ENCODE data around the gene FSIP1. TPM values are rescaled to one million over a fixed set of nuclear protein-coding genes. Genes with fewer than 3 reads are reported as not detected.

FSIP1 gene
- total RNA-seq, 2 donors from 2014 or later, result 0.58 to 0.60 TPM

GRCh38 chr15:39770748-39771689, 11.6 kb downstream of the FSIP1 start:
- H3K27me3 Mint-ChIP-seq (ENCODE audit: low read depth), result no peaks in the 10 kb centered on the region
- DNase-seq (no peak), ATAC-seq (replicated peaks in 1 of 2) (no peak)
- peaks cover 0 to 2% of the 10 kb centered on the region in 2 donors for H3K36me3 Mint-ChIP-seq (ENCODE audit: insufficient read depth in 2 of 2)
- no peak overlapping the region for H3K27ac Mint-ChIP-seq
- peaks cover 19% of the 10 kb centered on the region for H3K4me1 Mint-ChIP-seq (ENCODE audit: low read depth)
- H3K4me3 Mint-ChIP-seq, result no peak overlapping the region
- no peaks in the 10 kb centered on the region for H3K9me3 Mint-ChIP-seq

GRCh38 chr15:39767921-39768320, 14.7 kb downstream of the FSIP1 start:
- Mint-ChIP-seq H3K9me3 (no peaks in the 10 kb centered on the region), H3K4me1 (ENCODE audit: low read depth) (no peaks in the 10 kb centered on the region), H3K4me3 (no peak overlapping the region), H3K27me3 (ENCODE audit: low read depth) (no peaks in the 10 kb centered on the region), H3K36me3 (ENCODE audit: insufficient read depth in 2 of 2) (no peaks in the 10 kb centered on the region), H3K27ac (no peak overlapping the region)
- DNase-seq (no peak), ATAC-seq (replicated peaks in 1 of 2) (no peak)

- H3K27ac Mint-ChIP-seq, result no peak overlapping the region
- no peaks in the 10 kb centered on the region for H3K9me3 Mint-ChIP-seq
- DNase-seq (no peak), ATAC-seq (replicated peaks in 1 of 2) (no peak)
- H3K4me3 Mint-ChIP-seq, result no peak overlapping the region
- H3K4me1 Mint-ChIP-seq (ENCODE audit: low read depth), result no peaks in the 10 kb centered on the region
- H3K27me3 Mint-ChIP-seq (ENCODE audit: low read depth), result no peaks in the 10 kb centered on the region
- no peaks in the 10 kb centered on the region for H3K36me3 Mint-ChIP-seq (ENCODE audit: insufficient read depth in 2 of 2)
Measured at GRCh38 chr15:39761006-39761405, 21.6 kb downstream of the FSIP1 start.

DNA sequence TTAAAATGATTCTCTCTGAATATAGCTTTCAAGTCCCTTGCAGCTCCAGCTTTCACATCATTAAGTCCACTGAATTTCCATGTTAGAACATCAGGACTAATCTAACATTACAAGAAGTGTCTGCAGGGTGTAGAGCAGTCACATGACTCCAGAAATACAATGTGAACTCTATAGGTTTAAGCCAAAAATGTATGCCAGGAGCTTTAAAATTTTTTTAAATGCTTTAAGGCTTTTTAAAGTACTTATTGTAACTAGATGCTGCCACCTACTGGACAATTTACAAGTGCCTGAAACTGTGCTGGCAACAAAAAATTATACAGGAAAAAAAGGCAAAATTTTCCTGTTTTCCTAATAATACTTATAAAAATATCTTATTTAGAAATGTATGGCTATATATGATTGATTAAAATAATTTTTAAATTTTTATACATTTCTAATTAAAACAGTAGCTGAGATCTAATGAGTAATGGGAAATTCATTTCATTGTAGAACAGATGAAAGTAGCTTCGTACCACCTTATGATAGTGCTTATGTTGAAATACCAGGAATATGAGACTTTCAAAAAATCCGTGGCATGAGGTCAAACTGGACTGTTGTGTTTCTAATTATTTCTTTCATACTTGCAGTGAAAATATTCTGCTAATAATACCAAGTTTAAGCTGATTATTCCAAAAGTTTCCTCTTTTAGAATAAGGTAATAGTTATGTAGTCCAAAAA, 25.7 kb downstream of the FSIP1 start:
- Mint-ChIP-seq H3K27ac (no peak overlapping the region), H3K27me3 (ENCODE audit: low read depth) (peaks cover 12% of the 10 kb centered on the region), H3K9me3 (no peaks in the 10 kb centered on the region), H3K36me3 (ENCODE audit: insufficient read depth in 2 of 2) (no peaks in the 10 kb centered on the region), H3K4me3 (no peak overlapping the region), H3K4me1 (ENCODE audit: low read depth) (no peaks in the 10 kb centered on the region)
- no peak for ATAC-seq (replicated peaks in 1 of 2)
- DNase-seq, result peak; percentile 23 to 25

DNA sequence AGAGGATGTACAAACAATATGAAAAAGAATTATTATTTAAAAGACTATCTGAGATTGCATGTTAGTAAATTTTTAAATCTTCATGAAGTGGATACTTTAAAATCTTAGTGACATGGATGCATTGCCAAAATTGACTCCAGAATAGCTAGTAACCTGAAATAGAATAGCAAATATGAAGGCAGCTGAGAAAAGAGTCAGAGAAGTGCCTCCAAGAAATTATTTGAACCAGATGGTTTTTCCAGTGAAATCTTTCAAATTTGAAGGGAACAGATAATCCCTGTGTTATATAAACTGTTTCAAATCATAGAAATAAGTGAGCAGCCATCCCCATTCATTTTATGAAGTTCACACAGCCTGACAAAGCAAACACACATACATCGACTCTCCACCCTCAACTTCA, 29.6 kb downstream of the FSIP1 start:
- no peak overlapping the region for H3K4me3 Mint-ChIP-seq

GRCh38 chr15:39752246-39752645, 30.4 kb downstream of the FSIP1 start:
- Mint-ChIP-seq H3K27me3 (ENCODE audit: low read depth) (peaks cover 18% of the 10 kb centered on the region), H3K4me1 (ENCODE audit: low read depth) (no peaks in the 10 kb centered on the region), H3K9me3 (no peaks in the 10 kb centered on the region), H3K36me3 (ENCODE audit: insufficient read depth in 2 of 2) (no peaks in the 10 kb centered on the region), H3K27ac (no peak overlapping the region), H3K4me3 (no peak overlapping the region)
- DNase-seq, result no peak
- no peak for ATAC-seq (replicated peaks in 1 of 2)

More for the DNA sequence above, 29.6 kb downstream of the FSIP1 start:
- H3K36me3 Mint-ChIP-seq (ENCODE audit: insufficient read depth in 2 of 2), result no peaks in the 10 kb centered on the region
- H3K27me3 Mint-ChIP-seq (ENCODE audit: low read depth), result peaks cover 18% of the 10 kb centered on the region
- DNase-seq (no peak), ATAC-seq (replicated peaks in 1 of 2) (no peak)
- H3K9me3 Mint-ChIP-seq, result no peaks in the 10 kb centered on the region
- H3K27ac Mint-ChIP-seq, result no peak overlapping the region
- no peaks in the 10 kb centered on the region for H3K4me1 Mint-ChIP-seq (ENCODE audit: low read depth)

DNA sequence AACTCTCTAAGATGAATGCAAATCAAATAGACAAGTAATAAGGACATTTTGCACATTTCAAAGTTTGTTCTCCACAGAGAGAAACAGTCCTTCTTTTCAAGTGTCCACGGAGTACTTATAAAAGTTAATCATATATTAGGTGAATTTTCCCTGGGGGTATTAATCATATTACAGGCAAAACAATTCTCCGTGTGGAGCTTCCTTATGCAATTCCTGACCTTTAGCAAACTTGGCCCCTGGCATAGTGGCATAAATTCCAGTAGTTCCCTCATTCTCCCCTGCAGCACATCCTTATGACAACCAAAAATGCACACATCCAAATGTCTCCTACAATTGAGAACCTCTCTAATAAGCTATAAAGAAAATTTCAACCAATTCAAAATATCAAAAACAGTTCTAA, 34.4 kb downstream of the FSIP1 start:
- Mint-ChIP-seq H3K36me3 (ENCODE audit: insufficient read depth in 2 of 2) (no peaks in the 10 kb centered on the region), H3K4me3 (no peak overlapping the region), H3K27me3 (ENCODE audit: low read depth) (peaks cover 11% of the 10 kb centered on the region), H3K9me3 (no peaks in the 10 kb centered on the region), H3K27ac (no peak overlapping the region), H3K4me1 (ENCODE audit: low read depth) (no peaks in the 10 kb centered on the region)
- DNase-seq, result no peak
- no peak for ATAC-seq (replicated peaks in 1 of 2)

DNA sequence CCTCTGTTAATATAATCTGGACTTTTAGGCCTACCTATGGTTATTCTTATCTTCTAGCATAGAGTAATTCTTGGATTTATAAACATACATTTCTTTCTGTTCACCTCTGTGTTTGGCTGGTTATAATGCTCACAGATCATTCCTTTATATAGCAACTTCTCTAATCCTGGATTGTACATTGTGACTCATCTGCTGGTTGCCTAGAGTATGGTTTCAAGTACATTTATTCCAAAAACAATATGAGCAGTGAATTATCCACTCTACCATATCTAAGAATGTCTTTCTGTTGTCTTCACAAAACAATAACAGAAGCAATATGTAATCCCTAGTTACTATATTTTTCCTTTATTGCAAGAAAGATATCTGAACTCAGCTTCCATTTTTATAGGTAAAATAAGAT, 35.3 kb downstream of the FSIP1 start:
- DNase-seq, result no peak
- no peaks in the 10 kb centered on the region for H3K4me1 Mint-ChIP-seq (ENCODE audit: low read depth)
- no peaks in the 10 kb centered on the region for H3K9me3 Mint-ChIP-seq
- H3K36me3 Mint-ChIP-seq (ENCODE audit: insufficient read depth in 2 of 2), result no peaks in the 10 kb centered on the region
- H3K4me3 Mint-ChIP-seq, result no peak overlapping the region
- ATAC-seq (replicated peaks in 1 of 2), result no peak
- no peak overlapping the region for H3K27ac Mint-ChIP-seq
- peaks cover 13% of the 10 kb centered on the region for H3K27me3 Mint-ChIP-seq (ENCODE audit: low read depth)

- Mint-ChIP-seq H3K27me3 (ENCODE audit: low read depth) (peaks cover 13% of the 10 kb centered on the region), H3K4me1 (ENCODE audit: low read depth) (no peaks in the 10 kb centered on the region)
- no peak for DNase-seq
Measured at GRCh38 chr15:39746714-39747276, 35.8 kb downstream of the FSIP1 start.

DNA sequence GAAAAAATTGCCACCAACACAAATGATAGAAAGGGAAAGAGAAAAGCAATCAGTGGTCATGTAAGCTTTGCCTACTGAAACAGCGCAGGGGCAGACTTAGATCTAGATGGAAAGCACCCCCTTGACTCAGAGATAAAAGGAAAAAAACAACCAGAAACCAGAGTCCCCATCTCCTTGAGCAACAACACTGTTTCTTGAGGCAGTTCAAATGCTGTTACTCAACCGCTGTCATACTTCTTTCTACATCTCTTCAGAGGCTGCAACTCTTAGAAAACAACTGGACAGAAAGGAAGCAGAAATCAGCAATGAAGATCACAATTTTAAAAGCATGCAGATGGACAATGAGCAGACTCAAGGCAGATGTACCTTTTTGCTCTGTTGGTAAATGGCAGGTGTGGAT, 36.5 kb downstream of the FSIP1 start:
- Mint-ChIP-seq H3K4me3 (no peak overlapping the region), H3K27me3 (ENCODE audit: low read depth) (peaks cover 13% of the 10 kb centered on the region), H3K36me3 (ENCODE audit: insufficient read depth in 2 of 2) (no peaks in the 10 kb centered on the region), H3K9me3 (no peaks in the 10 kb centered on the region), H3K27ac (no peak overlapping the region), H3K4me1 (ENCODE audit: low read depth) (no peaks in the 10 kb centered on the region)
- DNase-seq, result no peak
- ATAC-seq (replicated peaks in 1 of 2), result peak in 1 of 2 donors; percentile 39

More at GRCh38 chr15:39746714-39747276, 35.8 kb downstream of the FSIP1 start:
- no peak overlapping the region for H3K27ac Mint-ChIP-seq
- ATAC-seq (replicated peaks in 1 of 2), result no peak
- no peak overlapping the region for H3K4me3 Mint-ChIP-seq
- no peaks in the 10 kb centered on the region for H3K36me3 Mint-ChIP-seq (ENCODE audit: insufficient read depth in 2 of 2)
- no peaks in the 10 kb centered on the region for H3K9me3 Mint-ChIP-seq

DNA sequence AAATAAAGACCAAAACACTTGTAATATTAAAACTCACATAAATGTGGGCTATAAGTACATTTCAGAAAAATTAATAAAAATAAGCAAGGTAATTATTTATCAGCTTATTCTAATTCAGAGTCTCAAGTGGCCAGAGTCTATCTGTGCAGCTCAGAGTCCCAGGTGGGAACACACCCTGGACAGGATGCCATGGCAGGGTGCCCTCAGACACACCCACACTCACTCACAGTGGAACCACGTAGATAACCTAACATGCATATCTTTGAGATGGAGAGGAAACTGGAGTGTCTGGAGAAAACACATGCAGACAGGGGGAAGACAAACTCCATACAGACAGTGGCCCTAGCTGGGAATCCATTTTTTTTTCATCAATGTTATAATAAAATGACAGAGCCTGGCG, 37.2 kb downstream of the FSIP1 start:
- H3K27me3 Mint-ChIP-seq (ENCODE audit: low read depth), result peaks cover 9% of the 10 kb centered on the region
- H3K27ac Mint-ChIP-seq, result no peak overlapping the region

DNA sequence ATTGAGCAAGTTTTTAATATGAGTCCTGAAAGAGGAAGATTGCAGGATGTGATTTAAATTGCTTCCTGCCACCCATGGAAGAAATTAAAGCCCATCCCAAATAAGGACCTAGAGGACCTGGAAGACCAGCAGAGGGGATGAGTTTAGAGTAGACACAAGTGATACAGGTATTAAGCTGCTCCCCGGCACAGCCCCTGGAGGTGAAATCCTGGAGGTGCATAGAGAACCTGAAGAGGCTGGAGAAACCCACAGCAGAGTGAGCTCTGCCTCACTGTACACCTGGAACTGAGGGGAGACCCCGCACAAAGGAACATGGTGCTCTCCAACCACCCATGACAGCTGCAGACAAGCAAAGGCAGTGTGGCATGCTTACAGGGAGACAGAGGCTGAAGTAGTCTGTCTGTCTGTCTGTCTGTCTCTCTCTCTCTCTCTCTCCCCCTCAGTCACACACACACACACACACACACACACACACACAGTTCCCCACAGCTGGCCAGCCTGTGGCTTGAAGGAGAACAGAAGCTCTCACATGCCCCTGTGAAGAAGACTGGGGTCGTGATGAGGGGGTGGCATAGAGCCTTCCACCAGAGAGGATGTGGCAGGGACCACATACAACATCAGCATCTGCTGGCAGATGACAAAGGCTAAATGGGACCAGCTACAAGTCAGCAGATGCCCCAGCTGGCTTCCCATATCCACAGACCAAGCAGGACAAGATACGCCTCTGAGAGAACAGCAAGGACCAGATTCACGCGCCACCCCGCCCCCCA, 38.1 kb downstream of the FSIP1 start:
- no peaks in the 10 kb centered on the region for H3K9me3 Mint-ChIP-seq
- no peak overlapping the region for H3K27ac Mint-ChIP-seq
- H3K36me3 Mint-ChIP-seq (ENCODE audit: insufficient read depth in 2 of 2), result no peaks in the 10 kb centered on the region
- ATAC-seq (replicated peaks in 1 of 2) (no peak), DNase-seq (no peak)
- H3K27me3 Mint-ChIP-seq (ENCODE audit: low read depth), result peaks cover 7% of the 10 kb centered on the region
- no peaks in the 10 kb centered on the region for H3K4me1 Mint-ChIP-seq (ENCODE audit: low read depth)
- H3K4me3 Mint-ChIP-seq, result no peak overlapping the region

More for the DNA sequence above, 37.2 kb downstream of the FSIP1 start:
- Mint-ChIP-seq H3K9me3 (no peaks in the 10 kb centered on the region), H3K4me3 (no peak overlapping the region), H3K4me1 (ENCODE audit: low read depth) (no peaks in the 10 kb centered on the region), H3K36me3 (ENCODE audit: insufficient read depth in 2 of 2) (no peaks in the 10 kb centered on the region)
- ATAC-seq (replicated peaks in 1 of 2) (no peak), DNase-seq (no peak)

Data from activated T-cell treated with anti-CD3 and anti-CD28 coated beads, Interleukin-2, amount 50 U/mL, for 72 hours (primary cell).